Activated naive CD4-positive, alpha-beta T cell treated with Interleukin-2 at 50 U/mL for 16 hours (primary cell): ENCODE results near the gene ZNF718.
"Not testable (repeated sequence)": the region's sequence is repeated elsewhere in the genome, so short reads cannot be mapped to it uniquely, and the experiment has no call there.

Experiments used
- DNase-seq: peaks from one replicate; pipeline ENCODE4 v3.0.0-alpha.2; 2020

Gene ZNF718

DNA sequence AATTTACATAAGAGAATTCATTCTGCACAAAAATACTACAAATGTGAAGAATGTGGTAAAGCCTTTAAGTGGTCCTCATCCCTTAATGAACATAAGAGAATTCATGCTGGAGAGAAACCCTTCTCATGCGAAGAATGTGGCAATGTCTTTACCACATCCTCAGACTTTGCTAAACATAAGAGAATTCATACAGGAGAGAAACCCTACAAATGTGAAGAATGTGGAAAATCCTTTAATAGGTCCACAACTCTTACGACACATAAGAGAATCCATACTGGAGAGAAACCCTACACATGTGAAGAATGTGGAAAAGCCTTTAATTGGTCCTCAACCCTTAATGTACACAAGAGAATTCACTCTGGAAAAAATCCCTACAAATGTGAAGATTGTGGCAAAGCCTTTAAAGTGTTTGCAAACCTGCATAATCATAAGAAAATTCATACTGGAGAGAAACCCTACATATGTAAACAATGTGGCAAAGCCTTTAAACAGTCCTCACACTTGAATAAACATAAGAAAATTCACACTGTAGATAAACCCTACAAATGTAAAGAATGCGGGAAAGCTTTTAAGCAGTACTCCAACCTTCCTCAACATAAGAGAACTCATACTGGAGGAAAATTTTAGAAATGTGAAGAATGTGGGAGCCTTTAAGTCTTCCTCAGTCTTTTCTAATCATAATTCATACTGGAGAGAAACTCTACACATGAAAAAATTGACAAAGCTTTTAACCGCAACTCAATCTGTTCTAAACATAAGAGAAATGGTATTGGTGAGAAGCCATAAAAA lies 37.4 kb downstream of the ZNF718 start:
- no peak for DNase-seq

DNA sequence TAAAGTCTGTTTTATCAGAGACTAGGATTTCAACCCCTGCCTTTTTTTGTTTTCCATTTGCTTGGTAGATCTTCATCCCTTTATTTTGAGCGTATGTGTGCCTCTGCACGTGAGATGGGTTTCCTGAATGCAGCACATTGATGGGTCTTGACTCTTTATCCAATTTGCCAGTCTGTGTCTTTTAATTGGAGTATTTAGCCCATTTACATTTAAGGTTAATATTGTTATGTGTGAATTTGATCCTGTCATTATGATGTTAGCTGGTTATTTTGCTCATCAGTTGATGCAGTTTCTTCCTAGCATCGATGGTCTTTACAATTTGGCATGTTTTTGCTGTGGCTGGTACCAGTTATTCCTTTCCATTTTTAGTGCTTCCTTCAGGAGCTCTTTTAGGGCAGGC lies 45.3 kb downstream of the ZNF718 start:
- DNase-seq: not testable (repeated sequence)

DNA sequence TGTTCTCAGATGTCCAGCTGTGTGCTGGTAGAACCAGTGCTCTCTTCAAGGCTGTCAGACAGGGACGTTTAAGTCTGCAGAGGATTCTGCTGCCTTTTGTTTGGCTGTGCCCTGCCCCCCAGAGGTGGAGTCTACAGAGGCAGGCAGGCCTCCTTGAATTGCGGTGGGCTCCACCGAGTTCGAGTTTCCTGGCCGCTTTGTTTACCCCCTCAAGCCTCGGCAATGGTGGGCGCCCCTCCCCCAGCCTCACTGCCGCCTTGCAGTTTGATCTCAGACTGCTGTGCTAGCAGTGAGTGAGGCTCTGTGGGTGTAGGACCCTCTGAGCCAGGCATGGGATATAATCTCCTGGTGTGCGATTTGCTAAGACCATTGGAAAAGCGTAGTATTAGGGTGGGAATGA lies 47.0 kb downstream of the ZNF718 start:
- DNase-seq: not testable (repeated sequence)

DNA sequence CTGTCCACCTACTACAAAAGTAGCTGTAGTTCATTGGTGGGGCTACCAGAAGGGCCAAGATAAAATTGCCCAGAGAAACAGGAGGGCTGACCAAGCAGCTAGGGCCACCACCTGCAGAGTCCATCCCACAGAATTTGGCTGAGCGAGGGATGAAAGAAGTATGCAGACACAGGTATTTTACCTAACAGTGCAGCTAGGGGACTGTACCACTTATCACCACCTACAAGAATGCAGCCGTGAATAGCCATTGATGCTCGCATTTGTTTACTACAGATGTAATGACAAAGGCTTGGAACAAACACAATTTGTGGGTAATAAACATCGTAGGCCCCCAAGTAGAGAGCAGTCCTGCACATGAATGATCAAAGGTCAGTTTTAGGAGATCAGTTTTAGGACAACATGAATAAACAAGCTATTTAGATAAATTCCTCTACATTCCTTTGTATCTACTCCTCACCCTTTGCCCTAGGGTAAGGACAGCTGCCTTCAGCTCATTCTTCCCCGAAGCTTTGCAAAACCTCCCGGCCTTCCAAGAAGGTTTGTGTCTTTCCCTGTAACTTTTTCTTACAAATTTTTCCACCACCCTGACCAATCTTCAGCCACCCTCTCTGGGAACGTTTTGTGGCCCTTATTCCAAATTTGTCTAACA lies 49.5 kb downstream of the ZNF718 start:
- DNase-seq: no peak

DNA sequence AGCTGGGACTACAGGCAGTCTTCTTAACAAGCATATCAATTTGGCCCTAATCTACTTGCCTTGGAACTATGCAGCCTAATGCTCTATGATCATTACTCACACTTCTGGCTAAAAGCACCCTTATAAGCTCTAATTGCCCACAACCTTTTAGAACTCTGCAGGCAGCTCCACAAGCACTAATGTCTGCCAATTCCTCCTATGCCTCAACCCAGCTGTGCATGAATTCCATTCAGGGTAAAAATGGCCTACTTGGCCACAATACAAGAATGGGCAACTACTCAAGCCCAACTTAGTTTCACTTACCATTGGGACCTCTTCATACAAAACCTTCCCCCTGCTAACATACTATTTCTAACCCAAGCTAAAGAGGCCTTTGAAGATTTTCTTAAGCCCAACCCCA lies 51.7 kb downstream of the ZNF718 start:
- DNase-seq: no peak

DNA sequence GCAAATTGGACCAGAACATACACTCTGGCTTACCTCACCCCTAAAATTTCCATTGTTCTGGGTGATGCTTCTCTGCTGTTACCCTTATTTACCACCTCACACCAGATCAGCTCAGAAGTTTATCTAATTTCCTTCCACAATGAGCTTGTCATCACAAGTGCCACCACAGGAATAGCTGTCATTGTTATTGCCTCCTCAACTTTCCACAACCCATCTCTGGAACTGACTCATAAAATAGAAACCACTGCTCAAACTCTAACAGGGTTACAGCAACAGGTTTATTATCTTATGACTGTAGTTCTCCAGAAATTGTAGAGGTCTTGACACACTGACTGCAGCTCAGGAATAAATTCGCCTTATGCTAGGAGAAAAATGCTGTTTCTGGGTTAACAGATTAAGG lies 52.7 kb downstream of the ZNF718 start:
- no peak for DNase-seq

DNA sequence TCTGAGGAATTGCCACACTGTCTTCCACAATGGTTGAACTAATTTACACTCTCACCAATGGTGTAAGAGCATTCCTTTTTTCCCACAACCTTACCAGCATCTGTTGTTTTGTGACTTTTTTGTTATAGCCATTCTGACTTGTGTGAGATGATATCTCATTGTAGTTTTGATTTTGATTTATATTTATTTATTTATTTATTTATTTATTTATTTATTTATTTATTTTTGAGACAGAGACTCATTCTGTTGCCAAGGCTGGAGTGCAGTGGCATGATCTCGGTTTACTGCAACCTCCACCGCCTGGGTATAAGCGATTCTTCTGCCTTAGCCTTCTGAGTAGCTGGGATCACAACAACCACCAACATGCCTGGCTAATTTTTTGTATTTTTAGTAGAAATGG lies 57.9 kb downstream of the ZNF718 start:
- DNase-seq: not testable (repeated sequence)

DNA sequence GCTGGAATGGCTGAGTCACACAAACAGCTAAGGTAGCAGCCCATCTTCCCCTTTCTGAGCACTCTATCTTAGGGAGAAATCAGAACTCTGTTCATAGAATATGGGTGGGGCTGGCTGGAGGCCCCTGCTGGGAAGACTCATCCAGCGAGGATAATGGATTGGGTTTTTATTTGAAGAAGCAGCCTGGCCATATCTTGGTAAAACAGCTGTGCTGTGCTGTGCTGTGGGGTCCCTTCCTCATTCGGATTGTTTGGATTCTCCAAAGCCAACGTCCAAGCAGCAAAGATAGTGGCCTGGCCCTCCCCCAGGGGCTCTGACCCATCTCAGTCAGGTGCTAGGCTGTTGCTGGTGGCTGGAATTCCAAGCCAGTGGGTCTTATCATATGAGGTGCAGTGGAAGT lies 63.8 kb downstream of the ZNF718 start:
- no peak for DNase-seq

DNA sequence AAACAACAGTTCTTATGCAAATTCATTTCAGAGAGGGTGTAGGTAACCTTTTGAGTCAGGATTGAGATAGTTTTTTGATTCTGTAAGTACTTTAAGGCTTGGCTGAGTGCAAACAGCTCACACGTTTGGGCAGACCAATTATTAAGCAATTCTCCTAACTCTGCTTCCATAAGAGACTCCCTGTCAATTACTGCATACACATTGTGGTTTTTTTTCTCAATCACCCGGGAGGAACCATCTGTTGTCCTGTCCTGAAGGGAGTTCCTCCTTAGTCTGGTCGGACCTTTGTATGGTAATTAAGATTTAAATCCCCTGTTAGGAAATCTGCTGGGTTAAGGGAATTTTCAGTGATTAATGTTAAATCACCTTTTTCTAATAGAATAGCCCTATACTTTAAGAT lies 70.9 kb downstream of the ZNF718 start:
- DNase-seq: not testable (repeated sequence)

DNA sequence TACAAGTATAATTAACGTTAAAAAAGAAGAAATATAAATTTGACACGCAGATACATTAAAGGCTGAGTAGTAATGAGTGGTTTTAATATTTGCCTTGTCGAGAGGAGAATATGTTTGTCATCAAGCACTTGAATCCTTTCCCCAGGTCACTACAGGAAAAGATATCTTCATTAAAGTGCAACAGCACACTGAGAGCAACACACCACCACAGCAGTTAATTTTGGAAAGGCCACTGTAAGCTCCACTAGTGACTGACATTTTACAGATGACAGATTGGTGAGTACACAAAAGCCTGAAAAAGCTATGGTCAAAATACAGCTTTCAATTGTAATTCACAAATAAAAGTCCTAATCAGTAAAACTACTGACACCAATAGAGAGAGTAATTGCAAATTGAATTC lies 76.6 kb downstream of the ZNF718 start:
- no peak for DNase-seq

DNA sequence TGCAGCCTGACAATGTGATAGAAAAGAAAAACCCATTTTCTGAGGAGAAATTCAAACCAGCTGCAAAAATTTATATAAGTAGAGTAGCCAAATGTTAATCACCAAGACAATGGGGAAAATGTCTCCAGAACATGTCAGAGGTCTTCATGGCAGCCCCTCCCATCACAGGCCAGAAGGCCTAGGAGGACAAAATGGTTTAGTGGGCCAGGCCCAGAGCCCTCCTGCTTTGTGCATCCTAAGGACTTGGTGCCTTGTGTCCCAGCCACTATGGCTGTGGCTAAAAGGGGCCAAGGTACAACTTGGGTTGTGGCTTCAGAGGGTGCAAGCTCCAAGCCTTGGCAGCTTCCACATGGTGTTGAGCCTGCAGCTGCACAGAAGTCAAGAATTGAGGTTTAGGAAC lies 78.5 kb downstream of the ZNF718 start:
- not testable (repeated sequence) for DNase-seq

DNA sequence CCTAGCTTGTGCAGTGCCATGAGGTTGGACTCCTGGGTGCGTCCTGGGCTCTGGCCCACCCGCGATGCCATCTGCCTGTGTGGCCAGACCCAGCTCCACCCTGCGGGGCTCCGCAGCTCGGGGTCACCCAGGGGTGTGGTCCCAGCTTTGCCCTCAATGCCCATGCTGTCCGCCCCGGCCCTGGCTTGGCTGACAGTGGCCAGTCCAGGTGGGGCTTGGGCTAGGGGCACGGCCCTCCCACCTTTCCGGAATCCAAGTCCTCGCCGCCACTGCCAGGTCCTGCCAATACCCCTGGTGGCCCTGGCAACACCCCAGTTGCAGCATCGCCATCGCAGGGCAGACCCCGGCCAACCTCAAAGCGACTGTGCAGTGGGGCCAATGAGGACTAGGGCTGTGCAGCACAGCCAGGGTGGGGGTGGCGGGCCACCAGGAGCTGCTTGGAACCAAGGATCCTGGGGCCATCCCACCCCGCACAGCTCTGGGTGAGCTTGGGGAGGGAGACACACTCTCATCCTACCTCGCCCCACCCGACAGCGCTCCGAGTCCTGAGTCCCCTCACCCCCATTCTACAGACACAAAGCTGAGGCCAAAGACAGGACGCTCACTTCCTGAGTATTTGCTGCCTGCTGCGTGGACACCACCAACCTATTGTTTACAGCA lies 80.9 kb downstream of the ZNF718 start:
- no peak for DNase-seq

DNA sequence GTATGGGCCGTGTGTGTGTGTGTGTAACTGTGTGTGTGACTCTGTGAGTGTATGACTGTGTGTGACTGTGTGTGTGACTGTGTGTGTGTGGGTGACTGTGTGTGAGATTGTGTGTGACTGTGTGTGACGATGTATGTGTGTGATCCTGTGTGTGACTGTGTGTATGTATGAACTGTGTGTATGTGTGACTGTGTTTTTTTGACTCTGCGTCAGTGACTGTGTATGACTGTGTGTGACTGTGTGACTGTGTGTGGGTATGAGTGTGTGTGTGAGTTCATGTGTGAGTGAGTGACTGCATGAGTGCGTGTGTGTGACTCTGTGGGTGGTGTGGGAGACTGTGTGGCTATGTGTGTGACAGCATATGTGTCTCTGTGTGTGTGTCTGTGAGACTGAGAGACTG lies 81.8 kb downstream of the ZNF718 start:
- no peak for DNase-seq

DNA sequence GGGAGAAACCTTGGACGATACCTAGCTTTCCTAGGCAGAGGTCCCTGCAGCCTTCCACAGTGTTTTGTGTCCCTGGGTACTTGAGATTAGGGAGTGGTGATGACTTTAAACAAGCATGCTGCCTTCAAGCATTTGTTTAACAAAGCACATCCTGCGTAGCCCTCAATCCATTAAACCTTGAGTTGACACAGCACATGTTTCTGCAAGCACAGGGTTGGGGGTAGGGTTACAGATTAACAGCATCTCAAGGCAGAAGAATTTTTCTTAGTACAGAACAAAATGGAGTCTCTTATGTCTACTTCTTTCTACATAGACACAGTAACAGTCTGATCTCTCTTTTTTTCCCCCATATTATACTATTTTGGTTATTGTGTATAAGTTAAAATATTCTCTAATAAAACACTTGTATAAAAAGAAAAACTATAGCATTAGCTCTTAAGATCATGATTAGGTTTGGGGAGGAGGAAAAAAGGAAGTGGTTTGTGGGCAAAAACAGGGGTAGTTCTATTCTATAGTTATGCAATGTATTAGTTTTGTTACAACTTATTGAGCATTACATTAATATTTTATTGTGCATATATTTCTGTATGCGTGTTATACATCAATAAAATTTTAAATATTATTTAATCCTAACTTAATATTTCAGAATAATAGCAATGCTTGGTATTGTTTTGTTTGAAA lies 84.3 kb downstream of the ZNF718 start:
- not testable (repeated sequence) for DNase-seq

DNA sequence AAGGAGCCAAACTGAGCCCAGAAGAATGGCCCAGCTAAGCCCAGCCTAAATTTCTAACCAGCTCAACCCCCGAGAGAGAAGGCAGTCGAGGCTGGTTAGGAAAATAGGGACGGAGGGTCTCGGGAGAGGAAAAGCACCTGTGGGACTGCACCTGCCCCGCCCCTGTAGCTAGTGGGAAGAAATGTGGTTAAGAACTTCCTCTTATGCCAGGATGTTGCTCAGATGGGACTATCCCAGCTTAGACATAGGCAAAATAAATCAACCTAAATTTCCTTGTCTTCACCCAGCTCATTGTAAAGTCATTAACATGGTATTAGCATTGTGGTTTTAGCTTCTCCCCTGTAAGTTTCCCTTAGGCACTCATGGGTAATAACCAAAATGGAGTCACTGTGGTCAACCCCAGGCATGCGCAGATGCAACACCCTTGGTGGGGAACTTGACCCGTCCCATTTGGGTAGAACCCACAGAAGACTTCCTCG lies 86.8 kb downstream of the ZNF718 start:
- DNase-seq: no peak

DNA sequence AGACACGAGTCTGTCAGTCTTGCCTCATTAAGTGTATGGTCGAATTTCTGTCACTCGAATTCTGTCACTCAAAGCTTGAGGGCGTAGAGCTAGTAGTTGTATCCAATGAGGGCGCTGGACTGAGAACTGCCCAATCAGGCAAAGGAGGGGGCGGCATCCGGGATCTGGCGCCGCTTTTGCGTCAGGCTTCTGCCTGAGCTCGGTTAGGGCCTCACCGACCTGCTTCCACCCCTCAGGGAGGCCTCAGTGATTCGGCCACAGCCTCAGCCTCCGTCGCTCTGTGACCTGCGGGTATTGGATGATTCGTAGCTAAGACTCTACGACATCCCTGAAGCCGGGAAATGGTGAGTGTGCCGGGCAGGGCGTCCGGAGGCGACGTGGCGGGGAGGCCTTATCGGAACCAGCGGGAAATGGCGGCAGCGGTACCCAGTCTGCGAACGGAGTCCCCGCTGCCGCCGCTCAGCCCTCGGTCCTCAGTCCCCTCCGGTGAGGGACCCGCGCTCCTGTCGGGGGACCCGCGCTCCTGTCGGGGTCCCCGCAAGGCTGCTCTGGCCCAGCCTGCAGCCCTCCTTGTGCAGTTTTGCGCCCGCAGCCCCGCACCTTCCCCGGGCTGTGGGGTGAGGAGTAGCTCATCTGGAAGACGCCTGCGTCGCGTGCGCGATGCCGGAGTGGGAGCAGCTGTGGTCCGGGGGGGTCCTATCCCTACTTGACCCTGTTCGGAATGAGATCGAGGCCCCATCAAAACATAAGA lies 88.3 kb downstream of the ZNF718 start:
- peak; percentile 4 for DNase-seq

DNA sequence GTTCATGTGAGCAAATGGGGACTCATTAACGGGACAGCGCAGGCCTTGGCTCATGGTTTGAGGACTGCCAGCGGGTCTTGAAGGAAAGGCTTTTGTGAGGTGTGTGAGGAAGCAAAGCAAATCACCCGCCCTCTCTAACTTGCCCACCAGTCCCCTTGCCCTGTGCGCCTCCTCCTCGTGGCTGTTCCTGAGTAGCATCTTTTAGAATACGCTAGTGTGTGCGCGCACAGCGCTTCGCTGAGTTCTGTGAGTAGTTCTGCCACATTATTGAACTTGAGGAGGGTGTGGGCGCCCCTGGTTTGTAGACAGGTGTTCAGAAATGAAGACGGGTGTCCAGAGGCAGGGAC lies 88.9 kb downstream of the ZNF718 start:
- DNase-seq: not testable (repeated sequence)
